GM18907 (cell line): ENCODE results near the gene LRP11.
"Not testable (repeated sequence)": the region's sequence is repeated elsewhere in the genome, so short reads cannot be mapped to it uniquely, and the experiment has no call there.

ENCODE experiments used
- ATAC-seq: cut with Tn5 transposase; IDR thresholded peaks from one replicate; pipeline ENCODE4 v1.9.1; 2021; ENCODE audit warnings: mild to moderate bottlenecking, moderate library complexity; ENCODE audit not compliant: unreplicated experiment

LRP11 gene

DNA sequence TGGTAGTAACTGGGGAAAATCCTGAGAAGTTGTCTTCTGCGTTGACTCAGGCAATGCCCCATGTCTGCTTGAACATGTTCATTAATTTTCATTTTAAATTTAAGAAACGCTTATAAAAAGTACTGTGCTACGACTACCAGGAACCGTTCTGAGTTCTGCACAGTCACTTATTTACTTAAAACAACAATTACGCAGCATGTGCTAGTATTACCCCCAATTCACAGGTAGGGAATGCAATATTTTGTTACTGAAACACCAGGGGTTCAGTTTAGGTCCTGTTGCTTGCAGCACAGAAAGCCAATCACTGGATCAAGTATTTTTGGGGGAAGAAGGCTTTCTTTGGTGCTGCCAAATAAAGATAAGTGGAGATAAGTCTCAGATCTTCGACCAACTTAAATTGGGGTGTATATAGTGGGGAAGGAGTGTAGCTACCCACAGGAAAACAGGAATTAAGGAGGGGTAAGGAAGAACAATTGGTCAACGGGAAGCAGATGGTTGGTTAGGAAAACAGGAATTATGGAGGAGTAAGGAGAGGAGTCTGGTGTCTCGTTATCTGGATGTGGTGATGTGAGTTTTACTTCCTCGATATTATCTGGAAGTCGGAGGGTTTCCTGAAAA lies 5.2 kb upstream of the LRP11 start:
- ATAC-seq: no peak

DNA sequence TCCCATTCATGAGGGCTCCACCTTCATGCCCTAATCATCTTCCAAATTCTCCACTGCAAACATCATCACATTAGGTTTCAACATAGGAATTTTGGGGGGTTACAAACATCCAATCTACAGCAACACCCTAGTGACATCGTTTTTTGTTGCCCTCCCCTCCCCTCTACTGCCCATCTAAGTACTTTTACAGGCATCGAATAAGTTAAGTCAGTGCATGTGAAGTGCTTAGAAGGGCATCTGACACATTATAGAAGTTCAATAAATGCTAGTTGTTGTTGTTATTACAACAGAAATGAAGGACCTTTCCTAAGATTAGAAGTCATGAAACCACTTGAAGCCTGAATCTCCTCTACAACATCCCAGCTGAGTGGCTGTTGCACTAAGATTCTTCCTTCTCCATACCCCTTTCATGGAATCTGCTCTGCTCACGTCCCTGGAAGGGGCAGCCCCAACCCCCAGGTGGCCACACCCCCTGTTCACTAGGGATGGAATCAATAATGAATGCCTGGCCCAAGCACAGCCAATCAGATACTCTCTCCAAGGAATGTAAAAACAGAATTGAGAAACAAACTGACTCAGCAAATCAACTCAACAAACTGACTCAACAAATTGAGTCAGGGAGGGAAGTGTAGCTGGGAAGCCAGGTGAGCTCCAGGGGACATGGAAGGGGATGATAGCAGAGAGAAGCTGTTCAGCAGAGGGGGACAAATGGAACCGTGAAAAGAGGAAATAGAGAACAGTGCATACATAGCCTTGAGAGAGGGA lies 3.9 kb upstream of the LRP11 start:
- no peak for ATAC-seq

DNA sequence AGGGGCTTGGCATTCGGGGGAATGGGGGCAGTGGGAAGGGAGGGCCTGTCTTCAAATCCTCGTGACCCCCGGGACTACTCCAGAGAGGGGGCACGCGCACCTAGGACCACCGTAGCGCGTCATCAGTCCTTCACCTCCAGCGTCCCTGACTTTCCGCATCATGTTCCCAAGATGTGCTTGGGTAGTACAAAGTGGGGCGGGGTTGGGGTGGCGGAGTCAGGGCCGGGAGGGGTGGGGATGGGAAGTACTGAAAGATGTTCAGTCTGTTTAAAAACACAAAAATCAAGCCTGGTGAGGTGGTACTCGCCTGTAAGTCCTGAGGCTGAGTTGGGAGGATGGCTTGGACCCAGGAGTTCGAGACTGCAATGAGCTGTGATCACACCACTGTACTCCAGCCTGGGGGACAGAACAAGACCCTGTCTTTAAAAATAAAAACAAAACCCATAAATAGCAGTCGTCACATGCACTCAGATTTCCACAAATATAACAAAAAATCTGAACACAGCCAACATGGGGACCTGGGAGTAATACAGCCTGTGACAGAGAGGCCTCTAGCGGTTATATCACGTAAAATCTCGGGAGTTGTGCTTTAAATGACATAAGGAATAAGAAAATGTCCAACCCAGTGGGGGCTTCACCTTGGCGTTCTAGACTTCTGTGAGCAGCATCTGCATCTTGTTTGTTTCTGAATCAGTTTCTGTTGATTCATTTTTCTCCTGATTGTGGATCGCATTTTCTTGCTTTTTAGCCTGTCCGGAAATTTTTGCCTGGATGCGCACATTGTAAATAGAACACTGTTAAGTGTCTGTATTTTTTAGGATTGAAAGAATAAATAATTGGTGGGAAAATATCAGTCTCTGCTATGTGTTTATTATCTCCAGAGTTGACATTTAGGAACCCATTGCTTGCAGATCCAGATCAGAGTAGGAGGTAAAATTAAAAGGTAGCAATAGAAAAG lies 698 bp upstream of the LRP11 start:
- no peak for ATAC-seq

DNA sequence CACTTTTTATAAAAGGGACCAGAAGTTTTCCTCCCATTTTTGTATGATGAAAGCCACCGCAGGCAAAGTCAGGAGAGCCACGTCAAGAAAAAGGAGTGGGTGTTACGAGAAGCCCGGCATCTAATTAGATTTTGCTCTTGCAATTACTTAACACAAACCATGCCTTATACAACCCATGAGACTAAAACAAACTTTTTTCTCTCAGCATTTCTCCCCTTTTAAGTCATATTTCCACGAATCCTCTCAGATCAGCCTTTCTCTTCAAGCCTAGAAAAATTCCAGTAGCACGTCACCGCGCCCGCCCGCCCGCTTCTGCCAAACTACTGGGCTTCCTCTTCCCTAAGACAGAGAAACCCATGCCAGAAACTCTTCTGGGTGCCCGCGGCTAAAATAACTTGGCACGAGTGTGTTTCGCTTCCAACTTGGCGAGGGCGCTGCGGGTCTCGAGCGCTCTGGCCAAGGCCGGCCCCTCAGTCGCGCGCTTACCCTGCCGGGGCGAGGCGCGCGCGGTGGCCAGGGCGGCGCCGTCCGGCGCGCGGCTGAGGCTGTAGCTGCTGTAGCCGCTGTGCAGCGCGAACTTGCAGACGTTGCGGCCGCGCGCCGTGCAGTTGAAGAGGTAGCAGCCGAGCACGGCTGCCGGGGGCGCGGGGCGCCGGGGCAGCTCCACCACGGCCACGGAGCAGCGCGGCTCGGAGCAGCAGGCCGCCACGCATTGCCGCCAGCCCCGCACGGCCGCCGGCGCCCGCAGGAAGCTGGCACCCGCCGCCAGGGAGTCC lies 1.0 kb downstream of the LRP11 start:
- ATAC-seq: peak; percentile 33

DNA sequence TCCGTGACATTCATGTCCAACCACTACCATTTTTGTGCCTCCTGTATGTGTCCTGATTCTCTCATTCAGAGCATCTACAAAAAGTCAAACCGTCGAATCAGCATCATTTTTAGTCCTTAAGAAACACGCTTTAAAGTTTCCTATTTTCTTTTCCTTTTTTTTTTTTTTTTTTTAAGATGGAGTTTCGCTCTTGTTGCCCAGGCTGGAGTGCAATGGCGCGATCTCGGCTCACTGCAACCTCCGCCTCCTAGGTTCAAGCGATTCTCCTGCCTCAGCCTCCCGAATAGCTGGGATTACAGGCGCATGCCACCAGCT lies 1.8 kb downstream of the LRP11 start:
- not testable (repeated sequence) for ATAC-seq

DNA sequence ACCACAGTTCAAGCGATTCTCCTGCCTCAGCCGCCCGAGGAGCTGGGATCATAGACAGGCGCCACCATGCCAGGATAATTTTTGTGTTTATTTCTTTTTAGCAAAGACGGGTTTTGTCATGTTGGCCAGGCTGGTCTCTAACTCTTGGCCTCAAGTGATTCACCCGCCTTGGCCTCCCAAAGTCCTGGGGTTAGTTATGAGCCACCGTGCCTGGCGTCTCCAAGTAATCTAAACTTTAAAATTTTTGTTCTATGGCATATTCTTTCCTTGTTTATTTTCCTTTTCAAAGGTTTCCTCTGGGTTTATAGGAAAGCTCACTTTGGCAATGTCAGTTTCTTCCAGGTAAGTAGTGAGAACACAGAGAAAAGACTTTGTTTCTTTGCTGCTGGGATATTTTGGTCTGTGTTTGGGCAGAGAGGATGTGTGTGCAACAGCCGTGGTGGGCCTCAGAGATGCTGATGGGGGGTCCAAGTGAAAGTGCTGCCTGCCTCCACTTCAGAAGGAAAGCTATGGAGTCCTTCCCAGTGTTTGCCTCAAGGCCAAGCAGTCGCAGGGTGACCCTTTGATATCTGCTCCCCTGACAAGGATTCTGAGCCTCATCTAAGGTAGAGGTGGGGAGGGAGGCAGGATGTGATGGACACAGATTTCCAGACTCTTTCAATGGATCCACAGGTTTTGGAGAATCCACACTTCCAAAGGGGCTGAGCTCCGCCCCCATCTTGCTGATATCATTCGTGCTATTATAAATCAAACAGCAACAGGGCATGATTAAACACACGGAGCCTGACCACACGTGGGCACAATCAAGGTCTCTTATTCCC lies 2.3 kb downstream of the LRP11 start:
- no peak for ATAC-seq

DNA sequence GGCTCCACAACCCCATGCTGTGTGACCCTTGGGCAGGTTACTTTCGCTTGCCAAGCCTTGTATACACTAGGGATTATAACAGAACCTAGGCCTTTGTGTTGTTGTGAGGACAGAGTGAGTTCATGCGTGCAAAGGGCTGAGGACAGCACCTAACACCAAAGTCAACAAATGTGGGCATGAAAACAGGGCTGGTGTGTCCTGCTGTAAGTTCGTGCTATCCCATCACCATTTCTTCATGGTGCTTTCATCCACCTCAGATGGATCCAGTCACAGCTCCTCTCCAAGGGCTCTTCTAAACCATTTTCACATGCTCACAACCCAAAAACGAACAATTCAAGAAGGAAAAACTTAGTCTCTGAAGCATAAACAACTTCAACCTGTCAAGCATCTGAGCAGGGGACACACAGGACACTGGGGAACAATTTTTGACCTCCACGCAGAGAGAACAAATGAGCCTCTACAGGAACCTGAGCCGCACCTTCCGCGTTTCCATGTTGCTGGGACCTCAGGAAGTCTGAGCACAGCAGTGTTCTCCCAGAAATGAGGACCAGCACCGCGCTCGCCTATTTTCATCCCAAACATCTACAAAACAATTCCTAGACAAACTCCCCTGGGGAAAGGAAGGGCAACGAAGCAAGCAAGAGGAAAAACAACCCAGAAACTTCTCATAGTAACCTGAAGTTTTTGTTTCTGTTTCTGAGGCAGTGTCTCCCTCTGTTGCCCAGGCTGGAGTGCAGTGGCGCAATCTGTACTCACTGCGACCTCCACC lies 3.1 kb downstream of the LRP11 start:
- no peak for ATAC-seq

DNA sequence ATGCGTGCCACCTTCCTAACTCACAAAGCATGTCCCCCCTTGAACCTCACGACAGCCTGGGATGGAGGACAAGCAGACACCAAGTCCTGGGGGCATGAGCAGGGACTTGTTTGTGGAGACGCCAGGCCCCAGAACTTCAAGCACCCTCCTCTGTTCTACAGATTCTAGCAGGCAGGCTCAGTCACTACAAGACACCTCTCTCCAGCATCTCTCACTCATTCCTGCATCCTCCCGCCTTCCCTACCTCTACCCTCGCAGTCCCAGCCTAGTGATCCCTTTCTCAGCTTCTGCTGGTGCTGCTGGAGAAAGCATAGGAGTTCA lies 3.7 kb downstream of the LRP11 start:
- no peak for ATAC-seq

DNA sequence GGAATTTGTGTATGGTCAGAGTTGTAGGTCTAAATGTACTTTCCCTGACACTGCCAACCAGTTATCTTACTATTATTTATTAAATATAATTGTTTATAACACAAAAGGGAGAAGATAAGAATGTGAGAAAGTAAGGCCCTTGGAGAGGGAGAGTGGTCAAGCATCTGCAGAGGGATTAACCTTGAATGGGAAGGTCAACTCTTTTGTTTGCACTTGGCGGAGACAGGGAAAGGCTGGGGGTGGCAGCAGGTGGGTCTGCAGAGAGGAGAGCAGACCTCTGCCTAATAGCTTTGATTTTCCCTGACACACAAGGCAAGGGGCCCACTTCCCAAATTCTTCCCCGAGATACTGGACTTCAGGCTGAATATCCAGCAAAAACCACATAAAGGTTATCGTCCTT lies 4.2 kb downstream of the LRP11 start:
- ATAC-seq: no peak

DNA sequence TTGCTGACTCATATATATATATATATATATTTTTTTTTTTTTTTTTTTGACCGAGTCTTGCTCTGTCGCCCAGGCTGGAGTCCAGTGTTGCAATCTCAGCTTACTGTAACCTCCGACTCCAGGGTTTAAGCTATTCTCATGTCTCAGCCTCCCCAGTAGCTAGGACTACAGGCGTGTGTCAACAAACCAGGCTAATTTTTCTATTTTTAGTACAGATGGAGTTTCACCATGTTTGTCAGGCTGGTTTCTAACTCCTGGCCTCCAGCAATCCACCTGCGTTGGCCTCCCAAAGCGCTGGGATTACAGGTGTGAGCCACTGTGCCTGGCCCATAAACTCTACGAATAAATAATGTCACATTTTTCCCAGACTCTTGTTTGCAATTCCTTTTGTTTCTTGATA lies 4.8 kb downstream of the LRP11 start:
- no peak for ATAC-seq

DNA sequence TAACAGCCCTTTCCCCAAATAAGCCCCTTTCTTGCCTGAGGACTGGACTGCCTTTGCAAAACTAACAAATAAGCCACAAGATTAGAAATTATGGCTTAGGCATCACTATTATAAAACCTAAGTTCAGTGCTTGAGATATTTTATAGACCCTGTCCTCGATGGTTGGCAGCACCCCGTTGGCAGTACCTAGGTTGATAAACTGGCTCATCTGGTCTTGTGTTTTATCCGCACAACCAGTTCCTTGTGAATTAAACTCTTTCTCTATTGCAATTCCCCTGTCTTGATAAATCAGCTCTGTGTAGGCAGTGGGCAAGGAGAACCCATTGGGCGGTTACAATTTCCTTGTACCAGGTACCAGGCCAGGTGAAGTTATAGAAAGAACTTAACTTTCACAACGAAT lies 6.6 kb downstream of the LRP11 start:
- no peak for ATAC-seq

DNA sequence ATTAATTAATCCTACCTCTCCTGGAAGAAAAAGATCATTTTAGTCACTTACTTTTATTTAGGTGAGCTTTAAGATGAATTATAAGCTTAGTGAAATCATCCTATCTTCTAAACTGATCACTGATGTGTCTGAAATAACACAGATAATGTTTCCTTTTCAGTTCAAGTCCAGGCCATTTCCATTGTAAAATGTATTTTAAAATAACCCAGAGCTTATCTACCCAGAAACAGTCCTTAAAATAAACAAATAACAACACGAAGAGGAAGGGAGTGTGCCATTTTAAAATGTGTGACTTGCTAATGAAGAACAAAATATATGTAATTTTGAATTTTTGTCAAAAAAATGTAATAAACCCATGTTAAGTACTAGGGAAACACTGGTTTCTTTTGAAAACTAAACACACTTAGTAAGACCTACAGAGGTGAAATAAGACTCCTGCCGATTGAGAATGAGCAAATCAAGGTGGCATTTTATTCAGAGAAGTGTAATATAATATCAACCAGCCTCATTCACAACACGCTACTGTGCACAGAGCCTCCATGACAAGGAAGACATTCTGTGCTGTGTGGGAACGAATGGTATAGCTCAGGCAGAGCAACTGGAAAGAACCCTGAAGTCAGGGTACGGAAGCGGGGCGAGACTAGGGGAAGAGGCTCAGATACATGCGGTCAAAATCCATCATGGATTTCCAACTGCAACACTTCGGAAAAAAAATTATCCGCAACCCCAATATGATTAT lies 7.7 kb downstream of the LRP11 start:
- no peak for ATAC-seq

DNA sequence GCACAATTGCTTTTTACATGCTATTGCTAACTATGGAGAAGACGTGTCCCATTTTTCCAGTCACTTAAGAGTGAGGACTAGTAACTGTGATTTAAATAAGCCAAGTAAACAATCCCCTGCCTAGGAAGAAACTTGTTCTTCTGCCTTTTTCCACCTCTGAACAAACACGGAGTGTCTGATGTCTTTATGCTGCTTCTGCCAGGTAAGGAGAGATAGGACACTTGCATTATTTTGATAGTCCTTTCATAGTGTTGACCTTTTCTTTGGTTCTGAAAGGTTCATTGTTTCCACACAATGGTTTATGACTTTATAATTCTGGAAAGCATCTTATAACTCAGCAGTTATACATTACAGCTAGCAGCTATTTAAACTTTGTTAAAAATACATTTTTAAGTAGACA lies 8.4 kb downstream of the LRP11 start:
- no peak for ATAC-seq

DNA sequence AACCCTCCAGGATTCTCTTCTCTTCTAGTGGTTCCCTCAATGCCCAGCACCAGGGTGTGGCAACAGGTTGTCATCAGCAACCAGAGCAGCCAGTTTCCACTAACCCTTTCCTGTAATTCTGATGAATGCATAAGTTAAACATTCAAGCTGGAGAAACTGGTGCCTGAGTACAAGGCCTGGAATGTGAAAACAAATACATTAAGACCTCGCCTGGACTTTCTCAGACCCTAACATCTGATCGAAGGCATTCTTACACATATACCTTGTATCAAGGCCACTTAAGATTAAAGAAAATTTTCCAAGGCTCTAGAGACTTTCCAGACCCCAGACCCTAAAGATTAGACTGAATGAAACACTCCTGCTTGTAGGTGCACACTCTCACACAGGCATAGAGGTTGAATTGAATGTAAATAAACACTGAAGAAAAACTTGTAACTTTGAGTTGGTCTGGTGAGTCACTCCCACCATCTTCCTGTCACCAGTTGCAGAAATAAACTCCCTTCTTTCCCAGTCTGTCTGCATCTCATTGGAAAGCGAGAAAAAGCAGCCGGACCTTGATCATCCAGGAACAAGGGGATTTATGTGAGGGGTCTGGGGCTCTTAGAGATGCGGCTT lies 9.0 kb downstream of the LRP11 start:
- no peak for ATAC-seq

DNA sequence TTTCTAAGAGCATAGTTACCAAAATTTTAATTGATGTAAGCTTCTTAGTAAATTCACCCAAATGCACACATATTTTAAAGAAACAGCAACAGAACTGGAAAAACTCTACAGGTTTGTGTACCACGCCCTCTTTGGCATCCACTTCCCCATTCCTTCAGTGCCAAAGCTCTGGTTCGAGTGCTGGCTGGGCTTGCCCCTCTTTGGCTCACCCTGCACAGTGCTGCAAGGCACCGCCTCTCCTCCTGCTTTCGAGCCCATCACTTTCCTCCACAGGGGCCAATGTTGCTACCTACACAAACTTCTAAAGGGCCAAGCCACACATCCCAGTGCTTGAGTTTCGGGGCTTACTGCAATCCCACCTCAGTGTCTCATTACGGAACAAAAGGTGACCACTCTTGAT lies 9.6 kb downstream of the LRP11 start:
- no peak for ATAC-seq

DNA sequence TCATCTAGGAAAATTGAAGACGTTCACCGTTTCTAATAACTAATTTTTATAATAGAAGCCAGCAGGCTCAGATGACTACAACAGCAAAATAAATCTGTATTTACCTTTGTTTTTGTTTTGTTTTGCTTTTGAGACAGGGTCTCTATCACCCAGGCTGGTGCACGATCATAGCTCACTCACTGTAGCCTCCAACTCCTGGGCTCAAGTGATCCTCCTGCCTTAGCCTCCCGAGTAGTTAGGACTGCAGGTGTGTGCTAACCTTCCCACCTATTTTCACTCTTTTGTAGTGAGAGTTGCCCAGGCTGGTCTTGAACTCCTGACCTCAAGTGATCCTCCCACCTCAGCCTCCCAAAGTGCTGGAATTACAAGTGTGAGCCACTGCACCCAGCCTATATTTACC lies 10.1 kb downstream of the LRP11 start:
- not testable (repeated sequence) for ATAC-seq

DNA sequence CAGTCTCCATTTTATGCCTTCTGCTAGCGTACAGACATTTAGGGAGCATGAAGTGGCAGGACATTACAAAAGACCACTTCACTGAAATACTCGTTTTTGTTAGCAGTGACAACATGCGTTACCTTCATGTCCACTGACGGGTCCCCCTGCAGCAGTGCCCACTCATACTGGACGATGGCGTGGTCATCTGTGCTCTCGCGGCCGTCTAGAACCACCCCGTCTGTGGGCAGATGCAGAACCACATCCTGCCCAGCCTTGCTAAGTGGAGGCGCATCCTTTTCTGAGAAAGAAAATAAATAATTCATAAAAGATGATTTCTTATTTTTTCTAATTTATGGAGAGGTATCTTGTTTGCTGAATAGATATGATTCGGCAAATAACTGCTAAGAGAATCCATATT lies 11.3 kb downstream of the LRP11 start:
- ATAC-seq: no peak

DNA sequence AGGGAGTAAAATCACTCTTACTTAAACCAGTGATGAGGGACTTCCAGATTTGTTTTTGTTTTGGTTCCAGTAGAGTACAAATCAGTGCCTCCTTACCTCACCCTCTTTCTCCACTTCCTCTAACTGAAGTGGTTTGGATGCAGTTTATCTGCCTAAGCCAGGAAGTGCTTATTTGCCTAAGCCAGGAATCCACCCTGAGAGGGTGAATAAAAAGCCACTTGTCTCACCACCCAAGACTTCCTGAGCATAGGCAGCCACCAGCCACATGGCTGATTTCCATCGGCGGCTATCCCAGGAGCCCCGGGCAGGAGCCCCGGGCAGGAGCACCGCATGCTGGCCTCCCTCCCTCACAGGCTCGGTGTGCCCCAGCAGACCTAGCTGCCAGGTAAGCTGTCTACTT lies 12.0 kb downstream of the LRP11 start:
- ATAC-seq: peak; percentile 65
